ENCODE data around the gene ATG4C. TPM values are rescaled to one million over a fixed set of nuclear protein-coding genes. Genes with fewer than 3 reads are reported as not detected.
"Not testable (repeated sequence)": the region's sequence is repeated elsewhere in the genome, so short reads cannot be mapped to it uniquely, and the experiment has no call there.

The ATG4C gene
- total RNA-seq, 1 donor from 2014 or later, result 9.7 TPM

- intact Hi-C loops (cut with DNase I), result no loop called here
- Histone ChIP-seq H3K4me1 (no peaks in the 10 kb centered on the region), H3K4me3 (no peak overlapping the region), H3K27ac (no peak overlapping the region), H3K27me3 (no peaks in the 10 kb centered on the region), H3K9me3 (no peaks in the 10 kb centered on the region), H3K36me3 (peaks cover 10 to 30% of the 10 kb centered on the region in 2 donors)
- TF ChIP-seq, protein P1, sequence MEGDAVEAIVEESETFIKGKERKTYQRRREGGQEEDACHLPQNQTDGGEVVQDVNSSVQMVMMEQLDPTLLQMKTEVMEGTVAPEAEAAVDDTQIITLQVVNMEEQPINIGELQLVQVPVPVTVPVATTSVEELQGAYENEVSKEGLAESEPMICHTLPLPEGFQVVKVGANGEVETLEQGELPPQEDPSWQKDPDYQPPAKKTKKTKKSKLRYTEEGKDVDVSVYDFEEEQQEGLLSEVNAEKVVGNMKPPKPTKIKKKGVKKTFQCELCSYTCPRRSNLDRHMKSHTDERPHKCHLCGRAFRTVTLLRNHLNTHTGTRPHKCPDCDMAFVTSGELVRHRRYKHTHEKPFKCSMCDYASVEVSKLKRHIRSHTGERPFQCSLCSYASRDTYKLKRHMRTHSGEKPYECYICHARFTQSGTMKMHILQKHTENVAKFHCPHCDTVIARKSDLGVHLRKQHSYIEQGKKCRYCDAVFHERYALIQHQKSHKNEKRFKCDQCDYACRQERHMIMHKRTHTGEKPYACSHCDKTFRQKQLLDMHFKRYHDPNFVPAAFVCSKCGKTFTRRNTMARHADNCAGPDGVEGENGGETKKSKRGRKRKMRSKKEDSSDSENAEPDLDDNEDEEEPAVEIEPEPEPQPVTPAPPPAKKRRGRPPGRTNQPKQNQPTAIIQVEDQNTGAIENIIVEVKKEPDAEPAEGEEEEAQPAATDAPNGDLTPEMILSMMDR (IDR thresholded peaks at IDR 0.05), result no peak
- DNase-seq (ENCODE audit: low spot score in 2 of 2), result no peak
These were observed 26.7 kb downstream of the ATG4C start for GRCh38 chr1:62810420-62811274.

GRCh38 chr1:62823556-62823955 lies 39.6 kb downstream of the ATG4C start:
- Histone ChIP-seq H3K27me3 (no peaks in the 10 kb centered on the region), H3K9me3 (no peaks in the 10 kb centered on the region), H3K27ac (no peak overlapping the region), H3K4me3 (no peak overlapping the region), H3K36me3 (no peaks in the 10 kb centered on the region), H3K4me1 (no peaks in the 10 kb centered on the region)
- DNase-seq (ENCODE audit: low spot score in 2 of 2), result no peak
- TF ChIP-seq, protein P1 (IDR thresholded peaks at IDR 0.05), result no peak
- intact Hi-C loops (cut with DNase I), result no loop called here

DNA sequence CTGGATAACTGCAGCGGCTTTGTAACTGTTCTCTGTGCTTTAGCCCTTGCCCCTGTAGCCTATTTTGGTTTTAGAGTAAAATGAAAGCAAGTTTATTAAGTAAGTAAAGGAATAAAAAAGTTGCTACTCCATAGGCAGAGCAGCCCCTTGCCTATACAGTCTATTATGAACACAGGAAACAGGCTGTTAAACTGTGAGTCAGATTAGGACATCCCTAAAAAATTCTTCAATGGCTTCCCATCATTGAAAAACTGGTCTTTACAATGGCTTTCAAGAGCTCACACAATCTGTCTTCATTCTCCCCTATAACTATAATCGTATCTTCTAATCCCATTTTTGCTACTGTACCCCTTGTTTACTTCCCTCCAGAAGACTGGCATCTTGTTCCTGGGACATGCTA lies 43.0 kb downstream of the ATG4C start:
- DNase-seq (ENCODE audit: low spot score in 2 of 2), result no peak
- Histone ChIP-seq H3K4me3 (no peak overlapping the region), H3K4me1 (no peaks in the 10 kb centered on the region), H3K27ac (no peak overlapping the region), H3K36me3 (no peaks in the 10 kb centered on the region), H3K9me3 (no peaks in the 10 kb centered on the region), H3K27me3 (no peaks in the 10 kb centered on the region)
- TF ChIP-seq, protein P1 (IDR thresholded peaks at IDR 0.05), result no peak
- intact Hi-C loops (cut with DNase I), result no loop called here

- H3K27me3 ChIP-seq; intact Hi-C loops (cut with DNase I); H3K27ac ChIP-seq; DNase-seq (ENCODE audit: low spot score in 2 of 2); H3K36me3 ChIP-seq; H3K4me1 ChIP-seq; H3K4me3 ChIP-seq; H3K9me3 ChIP-seq: not testable (repeated sequence)
These were observed 43.9 kb downstream of the ATG4C start for GRCh38 chr1:62827786-62828185.

DNA sequence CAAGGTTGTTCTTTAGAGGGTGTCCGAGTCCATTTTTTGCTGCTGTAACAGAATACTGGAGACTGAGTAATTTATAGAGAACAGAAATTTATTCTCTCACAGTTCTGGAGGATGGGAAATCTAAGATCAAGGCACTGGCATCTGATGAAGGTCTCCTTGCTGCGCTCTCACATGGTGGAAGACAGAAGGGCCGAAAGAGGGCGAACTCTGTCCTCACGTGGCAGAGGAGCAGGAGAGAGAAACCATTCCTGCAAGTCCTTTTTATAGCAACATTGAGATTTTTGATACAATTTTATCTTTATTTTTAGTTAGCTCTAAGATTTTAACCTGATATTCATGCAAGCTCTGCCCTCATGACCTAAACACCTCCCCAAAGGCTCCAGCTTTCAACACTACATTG lies 48.3 kb downstream of the ATG4C start:
- intact Hi-C loops (cut with DNase I), result no loop called here
- TF ChIP-seq, protein P1 (IDR thresholded peaks at IDR 0.05), result no peak
- no peak overlapping the region for H3K4me3 ChIP-seq

GRCh38 chr1:62833529-62833928 lies 49.6 kb downstream of the ATG4C start:
- no peak overlapping the region for H3K4me3 ChIP-seq
- TF ChIP-seq, protein P1 (IDR thresholded peaks at IDR 0.05), result no peak

More for the DNA sequence above, 48.3 kb downstream of the ATG4C start:
- Histone ChIP-seq H3K27me3 (no peaks in the 10 kb centered on the region), H3K36me3 (no peaks in the 10 kb centered on the region), H3K9me3 (no peaks in the 10 kb centered on the region), H3K4me1 (no peaks in the 10 kb centered on the region), H3K27ac (no peak overlapping the region)
- no peak for DNase-seq (ENCODE audit: low spot score in 2 of 2)

More at GRCh38 chr1:62833529-62833928, 49.6 kb downstream of the ATG4C start:
- Histone ChIP-seq H3K36me3 (no peaks in the 10 kb centered on the region), H3K9me3 (no peaks in the 10 kb centered on the region), H3K27me3 (no peaks in the 10 kb centered on the region), H3K4me1 (no peaks in the 10 kb centered on the region), H3K27ac (no peak overlapping the region)
- intact Hi-C loops (cut with DNase I), result no loop called here
- DNase-seq (ENCODE audit: low spot score in 2 of 2), result no peak
